GM12878 (cell line): Measurements from ENCODE around the gene SLC24A3. TPM values are rescaled to one million over a fixed set of nuclear protein-coding genes. Genes with fewer than 3 reads are reported as not detected.

Source experiments
- ATAC-seq: fragments of 200-7000 bp; cut with Tn5 transposase; 3 replicates; pipeline ENCODE4 v1.9.1; 2020; ENCODE audit warnings: mild to moderate bottlenecking, moderate library complexity
- BruUV-seq: library from RNA; stranded (reverse); fragments of 400-500 nt; replicated peaks from 2 replicates; lab custom pipeline; 2021; lab: Mats Ljungman, UMichigan
- CTCF ChIA-PET: fragments of 300-600 bp; sonication (Branson Sonifier 250); formaldehyde crosslinking; extraction: SDS; loops from one replicate; lab custom pipeline; 2021; ENCODE audit warnings: inconsistent platforms; lab: Yijun Ruan, JAX
- POLR2A ChIA-PET: fragments of 350-600 bp; formaldehyde crosslinking; extraction: SDS; loops from one replicate; lab custom pipeline; 2021; ENCODE audit warnings: inconsistent platforms; lab: Charles Lee
- RAD21 ChIA-PET: fragments of 300-600 bp; sonication (Branson Sonifier 250); formaldehyde crosslinking; loops from one replicate; lab custom pipeline; 2023; ENCODE audit warnings: antibody characterized with exemption; ENCODE audit not compliant: unreplicated experiment; lab: Charles Lee
- SMC1A ChIA-PET: fragments of 300-600 bp; sonication (Branson Sonifier 250); formaldehyde crosslinking; loops from one replicate; lab custom pipeline; 2023; ENCODE audit not compliant: unreplicated experiment, uncharacterized antibody; lab: Charles Lee
- DNase-seq: peaks from one replicate; pipeline ENCODE4 v3.0.0-alpha.2; 2011; ENCODE audit warnings: low read depth, low spot score
- FAIRE-seq: peaks from 3 replicates; lab custom pipeline; 2011; peaks lifted over from hg19 to GRCh38; lab: Jason Lieb, UNC
- H2AFZ ChIP-seq: 2 replicates; pipeline ENCODE4 v1.6.0; 2011; ENCODE audit warnings: low read depth, low read length, control low read depth; ENCODE audit not compliant: control insufficient read depth
- H3K27ac ChIP-seq: 2 replicates; pipeline ENCODE4 v1.5.1; 2011; ENCODE audit warnings: control low read depth; ENCODE audit not compliant: control insufficient read depth, insufficient read depth
- H3K27me3 ChIP-seq, 2 experiments: replicated peaks in 1 of 2; 2 replicates each; pipeline versions ENCODE4 v1.6.0 to v1.6.1; 2011; ENCODE audit warnings: low read length in 1 of 2; ENCODE audit not compliant: control insufficient read depth in 2 of 2, insufficient read depth in 2 of 2
- H3K36me3 ChIP-seq, 2 experiments: 2 replicates each; pipeline ENCODE4 v1.5.1; 2011; ENCODE audit warnings: low read length in 1 of 2; ENCODE audit not compliant: control insufficient read depth in 2 of 2, insufficient read depth in 2 of 2
- H3K4me1 ChIP-seq: 2 replicates; pipeline ENCODE4 v1.6.1; 2011; ENCODE audit warnings: mild to moderate bottlenecking, low read length, moderate library complexity, mixed read lengths; ENCODE audit not compliant: control insufficient read depth, insufficient read depth
- H3K4me2 ChIP-seq: 2 replicates; pipeline ENCODE4 v1.6.0; 2011; ENCODE audit warnings: control low read depth; ENCODE audit not compliant: control insufficient read depth, insufficient read depth
- H3K4me3 ChIP-seq: fragments of 200-600 bp; sonication (generic); 2 replicates; pipeline ENCODE4 v1.5.1; 2016
- H3K79me2 ChIP-seq: 2 replicates; pipeline ENCODE4 v1.6.0; 2011; ENCODE audit warnings: low read length; ENCODE audit not compliant: control insufficient read depth, insufficient read depth
- H3K9ac ChIP-seq: 2 replicates; pipeline ENCODE4 v1.8.0; 2011; ENCODE audit warnings: low read length, control low read depth, mixed read lengths; ENCODE audit not compliant: control insufficient read depth, insufficient read depth
- H3K9me3 ChIP-seq: replicated peaks from 3 replicates; pipeline ENCODE4 v1.5.1; 2011; ENCODE audit warnings: mild to moderate bottlenecking, low read length; ENCODE audit not compliant: control insufficient read depth, insufficient read depth
- H4K20me1 ChIP-seq: 2 replicates; pipeline ENCODE4 v1.6.0; 2011; ENCODE audit not compliant: control insufficient read depth, insufficient read depth
- BCLAF1 ChIP-seq: fragments of 450-650 bp; IDR thresholded peaks from 2 replicates; pipeline ENCODE4 v1.6.1; 2017; ENCODE audit warnings: antibody characterized with exemption, mild to moderate bottlenecking, moderate library complexity
- CBX3 ChIP-seq: fragments of 200-600 bp; sonication (generic); IDR thresholded peaks from 2 replicates; pipeline ENCODE4 v1.6.1; 2016; ENCODE audit warnings: low read depth, borderline replicate concordance
- CEBPB ChIP-seq, 2 experiments: fragments of 150-350 bp in 1 of 2; IDR thresholded peaks; 2 replicates each; pipeline ENCODE4 v1.6.1; 2012 to 2014; ENCODE audit warnings: low read depth in 2 of 2, low read length in 2 of 2, borderline replicate concordance in 1 of 2, inconsistent platforms in 1 of 2
- FOXK2 ChIP-seq: fragments of 450-650 bp; IDR thresholded peaks from 2 replicates; pipeline ENCODE4 v1.6.1; 2017; ENCODE audit warnings: mild to moderate bottlenecking, moderate library complexity
- IRF4 ChIP-seq: IDR thresholded peaks from 2 replicates; pipeline ENCODE4 v1.6.1; 2011; ENCODE audit warnings: low read depth, low read length
- NR2C1 ChIP-seq: fragments of 450-650 bp; IDR thresholded peaks from 2 replicates; pipeline ENCODE4 v1.6.1; 2017; ENCODE audit warnings: antibody characterized with exemption, mild to moderate bottlenecking, moderate library complexity
- POU2F2 ChIP-seq: IDR thresholded peaks from 3 replicates; pipeline ENCODE4 v1.6.1; 2011; ENCODE audit warnings: low read depth, mild to moderate bottlenecking, low read length, borderline replicate concordance
- RFX5 ChIP-seq: IDR thresholded peaks from 2 replicates; pipeline ENCODE4 v1.6.1; 2011; ENCODE audit warnings: low read depth, low read length, improper control_type of control experiment
- SMARCA5 ChIP-seq: fragments of 450-650 bp; IDR thresholded peaks from 2 replicates; pipeline ENCODE4 v1.6.1; 2017; ENCODE audit warnings: mild to moderate bottlenecking
- WGBS: methylation state at CpG from one replicate; pipeline ENCODE4 v1.1.6; 2016; ENCODE audit warnings: low lambda C conversion rate; ENCODE audit not compliant: insufficient replicate concordance, insufficient coverage; ENCODE audit errors: missing lambda C conversion rate; 5-methylcytosine and 5-hydroxymethylcytosine counted together
- in situ Hi-C: fragments of 300-500 bp; cut with MboI; formaldehyde crosslinking; loops from 9 replicates; pipeline ENCODE4 v1.14.3; 2018; ENCODE audit warnings: mixed read lengths
- intact Hi-C: fragments of 100-400 bp; cut with micrococcal nuclease; formaldehyde crosslinking; loops from one replicate; pipeline ENCODE4 v1.14.2; 2022; ENCODE audit not compliant: unreplicated experiment
- polyA plus RNA-seq, 11 experiments: library from polyadenylated mRNA; depleted of rRNA in 4 of 11; unstranded in 6 of 11; stranded (reverse) in 5 of 11; fragments of >200 nt; fragmentation: Nextera tagmentation in 4 of 11; fragmentation: Illumina TruSeq in 1 of 11; extraction: Ambion mirVana in 4 of 11; extraction: Trizol in 1 of 11; gene quantifications; 1 replicate in 1 of 11; 2 replicates in 10 of 11; pipeline versions ENCODE4 v1.2.1 to v1.2.3, GENCODE V29; 2011 to 2016; ENCODE audit warnings: inconsistent platforms in 2 of 11, missing spikeins in 2 of 11, low read depth in 1 of 11
- total RNA-seq, 4 experiments: library from RNA; depleted of rRNA in 3 of 4; stranded (reverse); fragments of >200 nt in 3 of 4; fragmentation: Illumina TruSeq in 1 of 4; extraction: Trizol in 1 of 4; gene quantifications; 2 replicates each; pipeline versions ENCODE4 v1.2.1 to v1.2.3, GENCODE V29; 2013 to 2021
- TF ChIP-seq, protein P1 (sequence below): fragments of 450-650 bp; IDR thresholded peaks from 2 replicates; pipeline ENCODE4 v1.6.1; 2017; ENCODE audit warnings: mild to moderate bottlenecking, moderate library complexity

The SLC24A3 gene
- total and polyA plus RNA-seq, 10 of the 15 experiments (the other 5 are each of a cell fraction or from before 2014, with no cell fraction given): 0.04 TPM; not detected in 9

GRCh38 chr20:19594896-19595295 is 382.5 kb downstream of the SLC24A3 start:
- ATAC-seq (no peak), FAIRE-seq (no peak), DNase-seq (no peak)
- intact Hi-C loops: no loop called here
- ChIA-PET POLR2A (no interaction called here), SMC1A (no interaction called here), RAD21 (interaction anchor here (1.0 kb wide), 1 partner anchor 66 kb away, joined by 3 read pairs; no protein-coding TSS in a partner anchor), CTCF (interaction anchor here (0.7 kb wide), 1 partner anchor 501 kb away, joined by 3 read pairs; no protein-coding TSS in a partner anchor)
- no peaks in the 10 kb centered on the region for H4K20me1 ChIP-seq
- no peak overlapping the region for H3K27ac ChIP-seq
- H3K4me2 ChIP-seq: no peak overlapping the region
- 3% methylated on average over 4 of the region's 4 CpGs for WGBS
- no peak overlapping the region for H3K9ac ChIP-seq
- no peak overlapping the region for H2AFZ ChIP-seq
- H3K79me2 ChIP-seq: no peaks in the 10 kb centered on the region
- H3K4me3 ChIP-seq: no peak overlapping the region
- no TSS peak for BruUV-seq
- no peaks in the 10 kb centered on the region; the same call in 2 of the 3 replicates for H3K9me3 ChIP-seq
- H3K4me1 ChIP-seq: no peaks in the 10 kb centered on the region
- H3K36me3 ChIP-seq: no peaks in the 10 kb centered on the region
- in situ Hi-C loops: no loop called here
- no peak for TF ChIP-seq FOXK2
- TF ChIP-seq, protein P1, sequence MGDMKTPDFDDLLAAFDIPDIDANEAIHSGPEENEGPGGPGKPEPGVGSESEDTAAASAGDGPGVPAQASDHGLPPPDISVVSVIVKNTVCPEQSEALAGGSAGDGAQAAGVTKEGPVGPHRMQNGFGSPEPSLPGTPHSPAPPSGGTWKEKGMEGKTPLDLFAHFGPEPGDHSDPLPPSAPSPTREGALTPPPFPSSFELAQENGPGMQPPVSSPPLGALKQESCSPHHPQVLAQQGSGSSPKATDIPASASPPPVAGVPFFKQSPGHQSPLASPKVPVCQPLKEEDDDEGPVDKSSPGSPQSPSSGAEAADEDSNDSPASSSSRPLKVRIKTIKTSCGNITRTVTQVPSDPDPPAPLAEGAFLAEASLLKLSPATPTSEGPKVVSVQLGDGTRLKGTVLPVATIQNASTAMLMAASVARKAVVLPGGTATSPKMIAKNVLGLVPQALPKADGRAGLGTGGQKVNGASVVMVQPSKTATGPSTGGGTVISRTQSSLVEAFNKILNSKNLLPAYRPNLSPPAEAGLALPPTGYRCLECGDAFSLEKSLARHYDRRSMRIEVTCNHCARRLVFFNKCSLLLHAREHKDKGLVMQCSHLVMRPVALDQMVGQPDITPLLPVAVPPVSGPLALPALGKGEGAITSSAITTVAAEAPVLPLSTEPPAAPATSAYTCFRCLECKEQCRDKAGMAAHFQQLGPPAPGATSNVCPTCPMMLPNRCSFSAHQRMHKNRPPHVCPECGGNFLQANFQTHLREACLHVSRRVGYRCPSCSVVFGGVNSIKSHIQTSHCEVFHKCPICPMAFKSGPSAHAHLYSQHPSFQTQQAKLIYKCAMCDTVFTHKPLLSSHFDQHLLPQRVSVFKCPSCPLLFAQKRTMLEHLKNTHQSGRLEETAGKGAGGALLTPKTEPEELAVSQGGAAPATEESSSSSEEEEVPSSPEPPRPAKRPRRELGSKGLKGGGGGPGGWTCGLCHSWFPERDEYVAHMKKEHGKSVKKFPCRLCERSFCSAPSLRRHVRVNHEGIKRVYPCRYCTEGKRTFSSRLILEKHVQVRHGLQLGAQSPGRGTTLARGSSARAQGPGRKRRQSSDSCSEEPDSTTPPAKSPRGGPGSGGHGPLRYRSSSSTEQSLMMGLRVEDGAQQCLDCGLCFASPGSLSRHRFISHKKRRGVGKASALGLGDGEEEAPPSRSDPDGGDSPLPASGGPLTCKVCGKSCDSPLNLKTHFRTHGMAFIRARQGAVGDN: no peak
- TF ChIP-seq SMARCA5: no peak
- no peak for TF ChIP-seq CBX3
- no peak for TF ChIP-seq POU2F2
- no peak for TF ChIP-seq CEBPB (IDR thresholded peaks at IDR 0.05; ENCODE audit: borderline replicate concordance in 1 of 2, low read depth in 2 of 2, low read length in 2 of 2)
- TF ChIP-seq RFX5: no peak
- TF ChIP-seq BCLAF1: no peak
- TF ChIP-seq IRF4: no peak
- no peak for TF ChIP-seq NR2C1
- TF ChIP-seq, all 136 proteins: peak for 0
- no peaks in the 10 kb centered on the region for H3K27me3 ChIP-seq
